GM18951 (cell line): ENCODE data around the gene CCDC137.
"Not testable (repeated sequence)": the region's sequence is repeated elsewhere in the genome, so short reads cannot be mapped to it uniquely, and the experiment has no call there.

Source experiments
- POLR2A ChIP-seq: IDR thresholded peaks from 4 replicates; pipeline ENCODE4 v1.6.1; 2011; ENCODE audit warnings: mild to moderate bottlenecking; ENCODE audit not compliant: insufficient read length, insufficient read depth; ENCODE audit errors: extremely low read depth
- in situ Hi-C: fragments of 300-500 bp; cut with MboI; formaldehyde crosslinking; loops from one replicate; pipeline ENCODE4 v1.12.0; 2022; ENCODE audit warnings: low sequenced_read_pairs, mixed read lengths, inconsistent platforms; ENCODE audit not compliant: unreplicated experiment

CCDC137 gene

GRCh38 chr17:81656835-81657234, 9.7 kb upstream of the CCDC137 start:
- TF ChIP-seq POLR2A: no peak
- in situ Hi-C loops: no loop called here

DNA sequence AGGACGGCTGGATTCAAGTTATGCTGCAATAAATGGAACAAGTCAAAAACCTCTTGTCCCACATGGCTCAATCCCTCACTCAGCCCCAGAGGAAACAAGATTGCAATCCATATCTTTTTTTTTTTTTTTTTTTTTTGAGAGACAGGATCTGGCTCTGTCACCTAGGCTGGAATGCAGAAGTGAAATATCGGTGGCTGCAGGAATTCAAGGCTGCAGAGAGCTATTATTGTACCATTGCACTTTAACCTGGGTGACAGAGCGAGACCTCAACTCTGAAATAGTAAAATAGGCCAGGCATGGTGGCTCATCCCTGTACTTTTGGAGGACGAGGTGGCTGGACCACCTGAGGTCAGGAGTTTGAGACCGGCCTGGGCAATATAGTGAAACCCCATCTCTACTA, 7.5 kb upstream of the CCDC137 start:
- no peak for TF ChIP-seq POLR2A
- in situ Hi-C loops: no loop called here

DNA sequence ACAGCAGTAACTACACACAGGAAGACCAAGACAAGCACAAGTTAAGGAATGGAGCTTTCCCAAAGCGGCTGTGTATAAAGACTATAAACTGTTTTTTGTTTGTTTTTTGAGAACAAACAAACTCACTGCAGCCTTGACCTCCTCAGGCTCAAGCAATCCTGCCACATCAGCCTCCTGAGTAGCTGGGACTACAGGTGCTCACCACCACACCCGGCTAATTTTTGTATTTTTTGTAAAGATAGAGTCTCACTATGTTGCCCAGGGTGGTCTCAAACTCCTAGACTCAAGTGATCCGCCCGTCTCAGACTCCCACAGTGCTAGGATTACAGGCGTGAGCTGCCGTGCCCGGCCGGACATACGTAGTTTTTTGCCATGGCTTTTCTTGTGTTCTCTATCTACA, 6.1 kb upstream of the CCDC137 start:
- TF ChIP-seq POLR2A: no peak
- in situ Hi-C loops: no loop called here

- TF ChIP-seq POLR2A: no peak
- in situ Hi-C loops: no loop called here
Observed at GRCh38 chr17:81662002-81662401, 4.5 kb upstream of the CCDC137 start.

- in situ Hi-C loops: no loop called here
Observed at GRCh38 chr17:81664051-81664470, 2.5 kb upstream of the CCDC137 start.

GRCh38 chr17:81665205-81666091, 1.1 kb upstream of the CCDC137 start:
- in situ Hi-C loops: no loop called here
- no peak for TF ChIP-seq POLR2A

More at GRCh38 chr17:81664051-81664470, 2.5 kb upstream of the CCDC137 start:
- no peak for TF ChIP-seq POLR2A

GRCh38 chr17:81666092-81666341, 520 bp upstream of the CCDC137 start:
- in situ Hi-C loops: no loop called here
- TF ChIP-seq POLR2A: no peak

DNA sequence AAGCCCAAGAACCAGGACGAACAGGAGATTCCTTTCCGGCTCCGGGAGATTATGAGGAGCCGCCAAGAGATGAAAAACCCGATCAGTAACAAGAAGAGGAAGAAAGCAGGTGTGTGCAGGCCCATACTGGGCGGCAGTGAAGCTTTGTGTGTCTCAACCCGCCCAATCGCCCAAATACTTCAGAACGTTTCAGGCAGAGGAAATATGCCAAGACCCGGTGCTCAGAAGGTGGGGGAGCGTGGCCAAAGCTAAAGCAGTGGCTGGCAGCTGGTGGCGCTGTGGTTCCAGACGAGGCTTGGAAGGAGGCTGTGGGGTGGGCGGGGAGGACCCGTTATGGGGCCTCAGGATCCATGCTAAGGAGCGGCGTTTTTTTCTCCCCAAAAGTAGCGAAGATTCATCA, 1.2 kb downstream of the CCDC137 start:
- in situ Hi-C loops: no loop called here

DNA sequence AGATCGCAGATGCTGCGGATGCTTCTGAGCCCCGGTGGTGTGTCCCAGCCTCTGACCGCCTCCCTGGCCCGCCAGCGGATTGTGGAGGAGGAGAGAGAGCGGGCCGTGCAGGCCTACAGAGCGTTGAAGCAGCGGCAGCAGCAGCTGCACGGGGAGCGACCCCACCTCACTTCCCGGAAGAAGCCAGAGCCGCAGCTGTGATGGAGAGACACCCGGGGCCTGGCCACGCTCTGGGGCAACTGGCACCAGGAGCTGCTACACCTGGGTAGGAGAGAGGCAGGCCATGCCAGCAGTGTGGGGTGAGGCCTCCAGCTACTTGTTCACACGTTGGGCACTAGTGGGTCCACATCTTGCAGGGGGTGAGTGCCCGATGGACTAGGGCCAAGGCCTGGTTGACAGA, 6.0 kb downstream of the CCDC137 start:
- no peak for TF ChIP-seq POLR2A
- in situ Hi-C loops: no loop called here

More for the DNA sequence above, 1.2 kb downstream of the CCDC137 start:
- no peak for TF ChIP-seq POLR2A

DNA sequence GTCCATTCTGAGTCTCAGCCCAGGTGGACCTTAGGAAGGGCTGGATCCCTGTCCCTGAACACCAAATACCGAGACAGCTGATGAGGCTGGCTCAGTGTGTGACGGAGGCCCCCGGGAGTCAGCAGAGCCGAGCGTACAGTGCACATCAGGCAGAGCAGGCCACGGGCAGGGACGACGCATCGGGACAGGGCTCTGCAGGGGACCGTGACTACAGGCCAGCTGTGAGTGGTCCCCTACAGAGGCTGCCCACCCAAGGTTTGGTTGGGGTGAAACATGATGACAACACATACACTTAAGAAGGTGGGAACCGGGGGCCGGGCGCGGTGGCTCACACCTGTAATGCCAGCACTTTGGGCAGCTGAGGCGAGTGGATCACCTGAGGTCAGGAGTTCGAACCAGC, 6.4 kb downstream of the CCDC137 start:
- TF ChIP-seq POLR2A: no peak
- in situ Hi-C loops: no loop called here

DNA sequence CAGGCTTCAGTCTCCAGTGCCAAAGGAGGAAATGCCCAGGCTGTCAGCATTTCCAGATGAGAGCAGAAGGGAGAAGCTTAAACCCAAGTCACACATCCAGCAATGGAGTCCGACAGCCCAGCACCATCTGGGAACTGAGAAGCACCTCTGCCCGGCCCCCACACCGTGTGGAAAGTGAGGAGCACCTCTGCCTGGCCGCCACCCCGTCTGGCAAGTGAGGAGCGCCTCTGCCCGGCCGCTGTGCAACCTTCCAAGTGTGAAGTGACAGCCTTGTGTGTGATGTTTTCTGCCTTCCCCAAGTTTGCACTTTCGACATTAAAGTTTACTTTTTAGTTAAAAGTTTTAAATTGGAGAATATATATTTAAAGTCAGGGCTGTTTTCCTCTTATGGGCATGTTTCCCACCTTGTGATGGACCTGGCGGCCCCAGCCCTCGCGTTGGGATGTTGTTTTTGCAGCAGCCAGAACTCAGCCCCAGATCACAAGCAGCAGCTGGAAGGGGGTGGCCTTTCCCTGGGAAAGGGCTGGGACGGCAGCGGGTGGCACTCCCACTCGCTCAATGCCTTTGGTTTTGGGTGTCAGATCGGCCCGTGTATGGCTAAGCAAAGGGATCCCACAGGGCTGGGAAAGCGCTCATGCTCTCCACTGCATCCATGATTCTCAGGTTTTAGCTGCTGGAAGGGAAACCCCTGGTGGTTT, 7.2 kb downstream of the CCDC137 start:
- in situ Hi-C loops: no loop called here
- TF ChIP-seq POLR2A: no peak

- in situ Hi-C loops: not testable (repeated sequence)
Observed at GRCh38 chr17:81675515-81676221, 9.1 kb downstream of the CCDC137 start.

- in situ Hi-C loops: no loop called here
- no peak for TF ChIP-seq POLR2A
Observed at GRCh38 chr17:81676906-81677305, 10.4 kb downstream of the CCDC137 start.

GRCh38 chr17:81680150-81680549, 13.6 kb downstream of the CCDC137 start:
- no peak for TF ChIP-seq POLR2A
- in situ Hi-C loops: no loop called here
